ENCODE data around the gene OR8D4.
"Not testable (repeated sequence)": the region's sequence is repeated elsewhere in the genome, so short reads cannot be mapped to it uniquely, and the experiment has no call there.

Gene OR8D4

GRCh38 chr11:123901867-123902266 is at the start of gene OR8D4:
Gene OR8D4, plus strand, starts transcription at chr11:123902167. Its CDS starts 4,265 bp downstream, at chr11:123906432.
- H3K4me3 ChIP-seq (ENCODE audit: low read depth, low read length): no peak within 1 kb of the TSS
- no peak for DNase-seq (ENCODE audit: low read depth)

- H3K4me3 ChIP-seq (ENCODE audit: low read depth, low read length): no peak overlapping the region
- no peak for DNase-seq (ENCODE audit: low read depth)
These were observed 49.6 kb upstream of the OR8D4 start for GRCh38 chr11:123852321-123852720.

- DNase-seq (ENCODE audit: low read depth): no peak
These were observed 48.9 kb upstream of the OR8D4 start for GRCh38 chr11:123853038-123853437.

GRCh38 chr11:123856444-123856843 is 45.5 kb upstream of the OR8D4 start:
- no peak for DNase-seq (ENCODE audit: low read depth)
- no peak overlapping the region for H3K4me3 ChIP-seq (ENCODE audit: low read depth, low read length)

More at GRCh38 chr11:123853038-123853437, 48.9 kb upstream of the OR8D4 start:
- H3K4me3 ChIP-seq (ENCODE audit: low read depth, low read length): no peak overlapping the region

- H3K4me3 ChIP-seq (ENCODE audit: low read depth, low read length): no peak overlapping the region
- no peak for DNase-seq (ENCODE audit: low read depth)
These were observed 42.2 kb upstream of the OR8D4 start for GRCh38 chr11:123859731-123860130.

- H3K4me3 ChIP-seq (ENCODE audit: low read depth, low read length); DNase-seq (ENCODE audit: low read depth): not testable (repeated sequence)
These were observed 36.7 kb upstream of the OR8D4 start for GRCh38 chr11:123865293-123865692.

GRCh38 chr11:123867795-123868194 is 34.2 kb upstream of the OR8D4 start:
- not testable (repeated sequence) for H3K4me3 ChIP-seq (ENCODE audit: low read depth, low read length); DNase-seq (ENCODE audit: low read depth)

- no peak overlapping the region for H3K4me3 ChIP-seq (ENCODE audit: low read depth, low read length)
- DNase-seq (ENCODE audit: low read depth): no peak
These were observed 21.1 kb upstream of the OR8D4 start for GRCh38 chr11:123880912-123881311.

GRCh38 chr11:123885570-123885969 is 16.4 kb upstream of the OR8D4 start, which contains the start of gene TMEM225:
Gene TMEM225, minus strand, starts transcription at chr11:123885670. Its CDS starts 245 bp downstream, at chr11:123885425.
- H3K4me3 ChIP-seq (ENCODE audit: low read depth, low read length): no peak within 1 kb of the TSS
- DNase-seq (ENCODE audit: low read depth): no peak

- no peak overlapping the region for H3K4me3 ChIP-seq (ENCODE audit: low read depth, low read length)
- DNase-seq (ENCODE audit: low read depth): no peak
These were observed 9.9 kb upstream of the OR8D4 start for GRCh38 chr11:123892031-123892430.

- no peak overlapping the region for H3K4me3 ChIP-seq (ENCODE audit: low read depth, low read length)
- no peak for DNase-seq (ENCODE audit: low read depth)
These were observed 2.2 kb upstream of the OR8D4 start for GRCh38 chr11:123899792-123900191.

- no peak for DNase-seq (ENCODE audit: low read depth)
- no peak overlapping the region for H3K4me3 ChIP-seq (ENCODE audit: low read depth, low read length)
These were observed 2.0 kb downstream of the OR8D4 start for GRCh38 chr11:123903932-123904331.

- DNase-seq (ENCODE audit: low read depth): no peak
- no peak overlapping the region for H3K4me3 ChIP-seq (ENCODE audit: low read depth, low read length)
These were observed 3.0 kb downstream of the OR8D4 start for GRCh38 chr11:123904932-123905331.

GRCh38 chr11:123905826-123906225 is 3.9 kb downstream of the OR8D4 start:
- no peak overlapping the region for H3K4me3 ChIP-seq (ENCODE audit: low read depth, low read length)
- DNase-seq (ENCODE audit: low read depth): no peak

- no peak overlapping the region for H3K4me3 ChIP-seq (ENCODE audit: low read depth, low read length)
- DNase-seq (ENCODE audit: low read depth): no peak
These were observed 19.0 kb downstream of the OR8D4 start for GRCh38 chr11:123920943-123921342.

- no peak overlapping the region for H3K4me3 ChIP-seq (ENCODE audit: low read depth, low read length)
- no peak for DNase-seq (ENCODE audit: low read depth)
These were observed 22.1 kb downstream of the OR8D4 start for GRCh38 chr11:123924027-123924426.

GRCh38 chr11:123939317-123939716 is 37.4 kb downstream of the OR8D4 start, which contains the start of gene OR4D5:
Gene OR4D5, plus strand, starts transcription at chr11:123939617. Its CDS starts 0 bp downstream, at chr11:123939617.
- no peak for DNase-seq (ENCODE audit: low read depth)
- H3K4me3 ChIP-seq (ENCODE audit: low read depth, low read length): no peak within 1 kb of the TSS

GRCh38 chr11:123942413-123942812 is 40.4 kb downstream of the OR8D4 start:
- H3K4me3 ChIP-seq (ENCODE audit: low read depth, low read length): no peak overlapping the region
- DNase-seq (ENCODE audit: low read depth): no peak

GRCh38 chr11:123943738-123944137 is 41.8 kb downstream of the OR8D4 start, which contains the start of gene OR6T1:
Gene OR6T1, minus strand, starts transcription at chr11:123943838. Its CDS starts 0 bp downstream, at chr11:123943838.
- no peak for DNase-seq (ENCODE audit: low read depth)
- no peak within 1 kb of the TSS for H3K4me3 ChIP-seq (ENCODE audit: low read depth, low read length)

- H3K4me3 ChIP-seq (ENCODE audit: low read depth, low read length): no peak overlapping the region
- no peak for DNase-seq (ENCODE audit: low read depth)
These were observed 43.2 kb downstream of the OR8D4 start for GRCh38 chr11:123945132-123945531.

GRCh38 chr11:123956752-123957151 is 54.8 kb downstream of the OR8D4 start:
- DNase-seq (ENCODE audit: low read depth): no peak
- no peak overlapping the region for H3K4me3 ChIP-seq (ENCODE audit: low read depth, low read length)

Measured in skeletal muscle cell (primary cell).